ENCODE measurements around the gene FOXS1. TPM values are rescaled to one million over a fixed set of nuclear protein-coding genes. Genes with fewer than 3 reads are reported as not detected.

Gene FOXS1
- polyA plus RNA-seq, 3 donors, result not detected

- no peak overlapping the region for H3K4me3 Mint-ChIP-seq
- no peak overlapping the region for H3K27ac Mint-ChIP-seq
- H3K27ac ChIP-seq (ENCODE audit: low read depth in 1 of 2, low read length in 2 of 2), result no peak overlapping the region
- H3K4me1 ChIP-seq (ENCODE audit: control insufficient read depth in 1 of 2, insufficient read depth in 2 of 2, low read length in 2 of 2), result peaks cover 5 to 7% of the 10 kb centered on the region in 2 donors
- TF ChIP-seq CTCF (IDR thresholded peaks at IDR 0.05), result no peak
- H3K9me3 Mint-ChIP-seq, result peaks cover 0 to under 1% (median 0%) of the 10 kb centered on the region in 7 donors
- no peak for DNase-seq
- H3K9ac ChIP-seq (ENCODE audit: insufficient read depth, low read length, poor library complexity, severe bottlenecking), result no peak overlapping the region
- H4K20me1 ChIP-seq (ENCODE audit: insufficient read depth, low read length), result no peaks in the 10 kb centered on the region
- H3K27me3 Mint-ChIP-seq (ENCODE audit: low read depth in 3 of 3), result peaks cover 20 to 28% (median 23%) of the 10 kb centered on the region in 3 donors
- H3K36me3 Mint-ChIP-seq, result no peaks in the 10 kb centered on the region
- H3K27me3 ChIP-seq (ENCODE audit: control insufficient read depth in 2 of 2, insufficient read depth in 2 of 2, low read length in 2 of 2), result peaks cover 0 to 14% of the 10 kb centered on the region in 2 donors
- 97% methylated on average over 4 of the region's 7 CpGs for WGBS (ENCODE audit: insufficient coverage)
- H3K36me3 ChIP-seq (replicated peaks in 1 of 2; ENCODE audit: control insufficient read depth in 1 of 2, insufficient read depth in 2 of 2, low read length in 2 of 2), result no peaks in the 10 kb centered on the region
- no peaks in the 10 kb centered on the region for H3K9me3 ChIP-seq (replicated peaks in 1 of 2; ENCODE audit: control insufficient read depth in 1 of 2, insufficient read depth in 1 of 2, low read length in 2 of 2)
- H3K4me1 Mint-ChIP-seq, result peaks cover 2% of the 10 kb centered on the region
- H2AFZ ChIP-seq (ENCODE audit: insufficient read depth, low read depth, low read length, poor library complexity, severe bottlenecking), result no peak overlapping the region
- no peak overlapping the region for H3K4me2 ChIP-seq (replicated peaks; ENCODE audit: extremely low read depth, low read length, poor library complexity, severe bottlenecking)
- H3K4me3 ChIP-seq (replicated peaks in 1 of 3; ENCODE audit: low read depth in 2 of 3, low read length in 3 of 3), result no peak overlapping the region
- intact Hi-C loops (cut with micrococcal nuclease), result loop anchor here (5.0 to 10.0 kb wide), 2 partner anchors 99 to 241 kb away; partner anchors contain the start of gene PDRG1 (in 2 of the 2)
- H3K79me2 ChIP-seq (ENCODE audit: insufficient read depth, low read length), result no peaks in the 10 kb centered on the region
Measured at GRCh38 chr20:31853481-31853880, 8.1 kb upstream of the FOXS1 start.

GRCh38 chr20:31851240-31851955 is 6.0 kb upstream of the FOXS1 start:
- no peak overlapping the region for H3K4me3 Mint-ChIP-seq
- H3K9me3 Mint-ChIP-seq, result peaks cover 0 to 2% (median 0%) of the 10 kb centered on the region in 7 donors
- peaks cover 0 to 1% of the 10 kb centered on the region in 2 donors for H3K4me1 ChIP-seq (ENCODE audit: control insufficient read depth in 1 of 2, insufficient read depth in 2 of 2, low read length in 2 of 2)
- H3K9ac ChIP-seq (ENCODE audit: insufficient read depth, low read length, poor library complexity, severe bottlenecking), result no peak overlapping the region
- H3K9me3 ChIP-seq (replicated peaks in 1 of 2; ENCODE audit: control insufficient read depth in 1 of 2, insufficient read depth in 1 of 2, low read length in 2 of 2), result no peaks in the 10 kb centered on the region
- no peak overlapping the region for H3K27ac ChIP-seq (ENCODE audit: low read depth in 1 of 2, low read length in 2 of 2)
- H3K4me1 Mint-ChIP-seq, result no peaks in the 10 kb centered on the region
- H3K27me3 ChIP-seq (ENCODE audit: control insufficient read depth in 2 of 2, insufficient read depth in 2 of 2, low read length in 2 of 2), result peaks cover 0 to 18% of the 10 kb centered on the region in 2 donors
- intact Hi-C loops (cut with micrococcal nuclease), result loop anchor here (5.0 to 10.0 kb wide), 2 partner anchors 101 to 243 kb away; partner anchors contain the start of gene PDRG1 (in 2 of the 2)
- TF ChIP-seq CTCF (IDR thresholded peaks at IDR 0.05), result no peak
- no peak overlapping the region for H3K4me3 ChIP-seq (replicated peaks in 1 of 3; ENCODE audit: low read depth in 2 of 3, low read length in 3 of 3)
- no peaks in the 10 kb centered on the region for H4K20me1 ChIP-seq (ENCODE audit: insufficient read depth, low read length)
- H2AFZ ChIP-seq (ENCODE audit: insufficient read depth, low read depth, low read length, poor library complexity, severe bottlenecking), result no peak overlapping the region
- no peak overlapping the region for H3K4me2 ChIP-seq (replicated peaks; ENCODE audit: extremely low read depth, low read length, poor library complexity, severe bottlenecking)
- no peaks in the 10 kb centered on the region for H3K36me3 ChIP-seq (replicated peaks in 1 of 2; ENCODE audit: control insufficient read depth in 1 of 2, insufficient read depth in 2 of 2, low read length in 2 of 2)
- no peaks in the 10 kb centered on the region for H3K36me3 Mint-ChIP-seq
- no peak for DNase-seq
- no peak overlapping the region for H3K27ac Mint-ChIP-seq
- WGBS (ENCODE audit: insufficient coverage), result 86% methylated on average over 10 of the region's 11 CpGs
- H3K79me2 ChIP-seq (ENCODE audit: insufficient read depth, low read length), result no peaks in the 10 kb centered on the region
- peaks cover 19 to 28% (median 23%) of the 10 kb centered on the region in 3 donors for H3K27me3 Mint-ChIP-seq (ENCODE audit: low read depth in 3 of 3)

All from CD14-positive monocyte (primary cell).